Gastroesophageal sphincter (tissue), 4 donors: ENCODE results near the gene DDX20. TPM values are rescaled to one million over a fixed set of nuclear protein-coding genes. Genes with fewer than 3 reads are reported as not detected.

Experiments used
- ATAC-seq: fragments of 150-250 bp; one replicate; pipeline ENCODE4 v1.9.1; 2016; ENCODE audit warnings: mild to moderate bottlenecking, moderate library complexity
- H3K27ac ChIP-seq, 4 donors: fragments of 200-600 bp; sonication (generic) in 3 of 4; 1 replicate in 3 of 4; 2 replicates in 1 of 4; pipeline ENCODE4 v1.5.1; 2016 to 2019
- H3K27me3 ChIP-seq: fragments of 200-600 bp; sonication (generic); one replicate; pipeline ENCODE4 v1.5.1; 2019
- H3K36me3 ChIP-seq, 2 donors: fragments of 200-600 bp; sonication (generic); one replicate each; pipeline ENCODE4 v1.5.1; 2019; ENCODE audit warnings: control low read depth in 1 of 2
- H3K4me1 ChIP-seq, 3 donors: fragments of 200-600 bp; sonication (generic); 1 replicate in 2 of 3; 2 replicates in 1 of 3; pipeline ENCODE4 v1.5.1; 2016 to 2019; ENCODE audit warnings: control low read depth in 2 of 3
- H3K4me3 ChIP-seq, 2 donors: fragments of 200-600 bp; sonication (generic); one replicate each; pipeline ENCODE4 v1.5.1; 2019; ENCODE audit warnings: mild to moderate bottlenecking in 1 of 2, moderate library complexity in 1 of 2
- H3K9me3 ChIP-seq, 3 donors: fragments of 200-600 bp; sonication (generic); one replicate each; pipeline ENCODE4 v1.5.1; 2017 to 2019; ENCODE audit warnings: control low read depth in 2 of 3
- CTCF ChIP-seq, 4 experiments: fragments of 200-600 bp in 2 of 4; fragments of 450-650 bp in 2 of 4; sonication (generic) in 1 of 4; IDR thresholded peaks; one replicate each; pipeline ENCODE4 v1.5.1; 2017 to 2019; ENCODE audit warnings: antibody characterized with exemption in 4 of 4, mild to moderate bottlenecking in 2 of 4, moderate library complexity in 2 of 4
- EP300 ChIP-seq: sonication (generic); formaldehyde crosslinking; IDR thresholded peaks from one replicate; pipeline ENCODE4 v1.6.1; 2017; ENCODE audit warnings: antibody characterized with exemption, mild to moderate bottlenecking
- POLR2A ChIP-seq, 2 donors: fragments of 450-650 bp; IDR thresholded peaks; one replicate each; pipeline ENCODE4 v1.6.1; 2017; ENCODE audit warnings: antibody characterized with exemption in 2 of 2, mild to moderate bottlenecking in 2 of 2, moderate library complexity in 1 of 2
- POLR2AphosphoS5 ChIP-seq: sonication (generic); formaldehyde crosslinking; IDR thresholded peaks from one replicate; pipeline ENCODE4 v1.6.1; 2017; ENCODE audit warnings: antibody characterized with exemption
- WGBS, 2 donors: methylation state at CpG; one replicate each; pipeline ENCODE4 v1.1.5; 2018; ENCODE audit warnings: low coverage in 1 of 2; 5-methylcytosine and 5-hydroxymethylcytosine counted together
- total RNA-seq, 4 donors: library from RNA; depleted of rRNA; stranded (reverse); fragments of >200 nt; gene quantifications; one replicate each; pipeline ENCODE4 v1.1.0, GENCODE V29; 2016

DDX20 gene
- total RNA-seq, 4 donors from 2014 or later = 11.6 to 24.4 (median 14.8) TPM

GRCh38 chr1:111716333-111716732 is 39.4 kb upstream of the DDX20 start:
- TF ChIP-seq POLR2AphosphoS5 = no peak
- no peak for TF ChIP-seq POLR2A (IDR thresholded peaks at IDR 0.05)
- TF ChIP-seq CTCF (IDR thresholded peaks at IDR 0.05) = no peak
- no peak for TF ChIP-seq EP300
- no peak for ATAC-seq
- Histone ChIP-seq H3K4me3 (no peak overlapping the region), H3K4me1 (peaks cover 6 to 27% (median 15%) of the 10 kb centered on the region in 3 donors), H3K36me3 (peaks cover 0 to 16% of the 10 kb centered on the region in 2 donors), H3K9me3 (no peaks in the 10 kb centered on the region), H3K27me3 (no peaks in the 10 kb centered on the region), H3K27ac (no peak overlapping the region)
- 37 to 54% methylated on average over 3 of the region's 3 CpGs for WGBS, 2 donors

GRCh38 chr1:111717450-111717849 is 38.3 kb upstream of the DDX20 start:
- no peak for ATAC-seq
- Histone ChIP-seq H3K4me3 (no peak overlapping the region), H3K27me3 (no peaks in the 10 kb centered on the region), H3K4me1 (peaks cover 6 to 38% (median 15%) of the 10 kb centered on the region in 3 donors), H3K36me3 (peaks cover 0 to 7% of the 10 kb centered on the region in 2 donors), H3K27ac (no peak overlapping the region), H3K9me3 (no peaks in the 10 kb centered on the region)
- WGBS, 2 donors = 92 to 100% methylated on average over 2 of the region's 2 CpGs
- no peak for TF ChIP-seq POLR2A (IDR thresholded peaks at IDR 0.05)
- TF ChIP-seq CTCF (IDR thresholded peaks at IDR 0.05) = no peak
- TF ChIP-seq POLR2AphosphoS5 = no peak
- TF ChIP-seq EP300 = no peak

- H3K36me3 ChIP-seq = no peaks in the 10 kb centered on the region
- TF ChIP-seq POLR2A (IDR thresholded peaks at IDR 0.05) (no peak), POLR2AphosphoS5 (no peak), EP300 (no peak), CTCF (IDR thresholded peaks at IDR 0.05) (no peak)
- H3K4me3 ChIP-seq = no peak overlapping the region
- no peak for ATAC-seq
- WGBS, 2 donors = 80 to 100% methylated on average over 1 of the region's 5 CpGs
- no peaks in the 10 kb centered on the region for H3K27me3 ChIP-seq
- no peaks in the 10 kb centered on the region for H3K9me3 ChIP-seq
- peaks cover 6 to 40% (median 15%) of the 10 kb centered on the region in 3 donors for H3K4me1 ChIP-seq
- peak overlapping the region in 3 of 4 donors; percentile 13 to 56 (median 36) for H3K27ac ChIP-seq
These were observed 36.6 kb upstream of the DDX20 start for GRCh38 chr1:111719135-111719534.

GRCh38 chr1:111719674-111720132 is 36.0 kb upstream of the DDX20 start:
- peak; percentile 54 for ATAC-seq
- WGBS, 2 donors = 0 to 37% methylated on average over 1 to 2 of the region's 4 CpGs

More at GRCh38 chr1:111719674-111720132, 36.0 kb upstream of the DDX20 start:
- no peaks in the 10 kb centered on the region for H3K27me3 ChIP-seq
- peaks cover 6 to 44% (median 15%) of the 10 kb centered on the region in 3 donors for H3K4me1 ChIP-seq
- H3K36me3 ChIP-seq = no peaks in the 10 kb centered on the region
- H3K9me3 ChIP-seq = no peaks in the 10 kb centered on the region
- H3K4me3 ChIP-seq = no peak overlapping the region
- peak overlapping the region in 3 of 4 donors; percentile 13 to 66 (median 56) for H3K27ac ChIP-seq
- TF ChIP-seq EP300 (no peak), POLR2A (IDR thresholded peaks at IDR 0.05) (no peak), CTCF (IDR thresholded peaks at IDR 0.05) (no peak), POLR2AphosphoS5 (no peak)
